NCI-H187 (cell line): ENCODE measurements around the gene BCORL1.

Experiments
- DNase-seq, 2 experiments: peaks; one replicate each; lab custom pipeline; 2025; lab: John Stamatoyannopoulos, UW

Gene BCORL1

DNA sequence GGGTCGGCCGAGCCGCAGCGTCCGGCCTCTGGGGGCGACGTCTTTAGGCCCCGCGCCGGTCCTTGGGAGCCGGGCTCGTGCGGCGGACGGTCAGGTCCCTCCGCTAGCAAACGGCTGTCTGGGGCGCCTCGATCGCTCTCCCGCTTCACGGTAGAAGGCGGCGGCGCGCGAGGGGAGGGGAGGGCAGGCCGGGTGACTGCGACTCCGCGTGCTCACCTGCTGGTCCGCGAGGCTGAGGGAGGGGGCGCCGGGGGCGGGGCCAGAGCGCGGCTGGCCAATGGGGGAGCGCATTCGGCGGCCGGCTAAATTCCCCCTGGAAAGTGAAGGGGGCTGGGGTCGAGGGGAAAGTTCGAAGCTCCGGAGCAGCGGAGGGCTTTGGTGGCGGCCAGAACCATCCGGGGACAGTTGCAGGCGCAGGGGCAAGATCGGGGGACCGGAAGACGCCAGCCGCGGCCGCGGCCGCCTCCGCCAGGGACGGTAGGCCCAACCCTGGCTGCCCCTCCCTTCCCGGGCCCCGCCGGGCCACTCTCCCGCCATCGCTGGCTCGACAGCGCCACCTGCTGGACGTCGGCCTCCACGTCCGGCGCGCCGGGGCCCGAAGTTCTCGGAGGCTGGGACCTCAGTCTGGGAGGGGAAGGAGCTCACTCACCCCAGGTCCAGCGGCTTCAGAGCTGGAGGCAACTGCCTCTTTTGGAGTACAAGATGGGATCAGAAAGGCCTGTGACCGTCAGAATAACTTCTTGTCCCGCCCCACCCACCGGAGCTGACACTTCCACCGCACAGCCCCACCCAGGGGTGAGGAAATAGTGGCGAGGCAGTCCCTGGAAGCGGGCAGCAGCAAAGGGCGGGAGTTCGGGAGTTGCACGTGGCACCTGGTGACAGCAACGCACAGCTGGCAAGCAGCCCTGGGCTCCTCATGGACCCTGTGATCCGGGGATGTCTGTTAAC, 78.0 kb downstream of the BCORL1 start:
- peak; percentile 52 to 55 for DNase-seq

DNA sequence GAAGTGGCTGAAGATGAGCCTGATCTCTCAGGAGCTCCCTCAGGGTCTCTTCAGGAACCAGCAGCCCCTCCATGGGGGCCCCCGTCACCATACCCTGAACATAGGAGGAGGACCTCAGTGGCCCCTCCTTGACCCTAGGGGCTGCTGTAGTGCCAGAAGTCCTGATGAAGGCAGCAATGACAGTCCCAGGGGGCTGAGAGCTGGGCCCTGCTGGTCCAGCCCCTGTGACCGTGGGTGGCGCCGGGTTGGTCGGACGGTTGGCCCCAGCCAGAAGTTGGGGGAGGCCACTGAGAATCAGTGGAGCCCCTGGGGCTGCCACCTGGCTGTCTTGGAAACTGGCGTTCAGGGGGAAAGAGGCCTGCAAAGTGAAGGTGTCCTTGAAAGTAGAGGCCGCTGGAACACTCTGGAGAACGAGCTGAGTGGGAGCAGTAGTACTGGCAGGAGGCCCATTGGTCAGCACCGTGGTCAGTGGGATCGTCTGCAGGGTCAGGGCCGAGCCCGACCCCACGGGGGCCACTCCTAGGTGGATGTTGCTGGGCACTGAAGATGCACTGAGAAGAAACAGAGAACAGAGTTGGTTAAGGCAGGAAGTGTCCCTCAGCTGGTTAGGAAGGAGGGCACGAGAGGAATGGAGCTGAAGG, 84.7 kb downstream of the BCORL1 start:
- no peak for DNase-seq

DNA sequence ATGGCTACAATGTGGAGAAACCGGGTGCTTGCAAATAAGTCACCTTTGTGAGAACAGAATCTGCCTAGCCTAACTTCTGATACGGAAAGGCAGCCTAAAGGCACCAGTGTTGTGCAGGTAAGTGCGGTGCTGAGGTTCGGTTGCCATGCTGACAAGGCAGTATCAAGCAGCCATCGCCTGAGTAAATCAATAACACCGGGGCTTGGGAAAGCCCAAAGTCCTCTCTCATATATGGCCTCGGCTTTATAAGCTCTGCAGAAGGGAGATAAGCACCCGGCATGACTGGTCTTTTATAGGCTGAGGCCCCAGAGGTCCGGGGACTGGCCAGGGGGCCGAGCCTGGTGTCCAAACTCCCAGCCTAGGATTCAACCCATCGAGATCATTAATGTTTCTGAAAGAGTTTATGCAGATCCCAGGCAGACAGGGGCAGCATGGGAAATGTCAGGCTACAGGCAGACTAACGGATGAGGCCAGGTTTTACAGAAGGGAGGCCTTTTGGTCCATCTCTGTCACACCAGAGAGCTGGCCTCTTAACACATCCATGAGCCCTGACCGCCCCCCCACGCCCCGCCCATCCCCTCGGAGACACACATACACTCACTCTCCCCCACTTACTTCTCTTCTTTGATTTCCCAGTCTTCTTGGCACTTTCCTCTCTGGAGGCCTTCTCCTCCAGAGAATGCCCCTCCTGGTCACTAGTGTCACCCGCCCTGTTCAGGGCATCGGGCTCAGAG, 89.3 kb downstream of the BCORL1 start:
- DNase-seq, result no peak

DNA sequence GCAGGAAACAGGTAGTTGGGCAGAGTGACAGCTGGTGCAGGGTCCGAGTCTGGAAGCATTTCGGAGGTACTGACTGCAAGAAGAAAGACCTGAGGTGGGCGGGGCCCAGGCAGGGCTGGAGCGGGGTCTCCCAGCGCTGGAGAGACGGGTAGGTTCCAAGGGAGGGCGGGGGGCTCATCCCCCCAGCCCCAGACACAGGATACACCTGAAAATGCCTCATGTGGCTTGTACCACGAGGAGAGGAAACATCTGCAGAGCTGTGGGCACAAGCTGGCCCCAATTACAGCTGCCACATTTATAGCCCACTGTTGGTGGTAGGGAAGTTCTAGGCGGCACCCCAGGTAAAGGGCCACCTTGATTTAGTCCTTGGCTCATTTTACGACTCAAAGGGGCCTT, 89.9 kb downstream of the BCORL1 start:
- DNase-seq, result no peak

DNA sequence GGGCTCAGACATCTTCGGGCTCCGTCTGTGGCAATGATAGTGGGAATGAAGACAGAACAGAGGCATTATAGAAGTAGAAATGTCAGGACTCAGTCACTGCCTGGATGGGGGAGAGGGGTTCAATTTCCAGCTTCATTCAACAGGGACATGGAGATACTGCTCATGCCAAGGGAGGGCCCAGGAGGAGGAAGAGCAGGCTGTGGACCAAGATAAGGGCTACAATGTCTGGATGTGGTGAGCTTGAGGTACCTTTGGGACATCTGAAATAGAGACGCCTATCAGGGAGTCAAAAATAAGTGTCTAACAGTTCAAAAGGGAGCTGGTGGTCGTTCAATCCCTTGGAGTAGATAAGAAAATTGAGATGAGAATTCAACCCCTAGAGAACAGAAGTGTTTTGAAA, 93.3 kb downstream of the BCORL1 start:
- no peak for DNase-seq

DNA sequence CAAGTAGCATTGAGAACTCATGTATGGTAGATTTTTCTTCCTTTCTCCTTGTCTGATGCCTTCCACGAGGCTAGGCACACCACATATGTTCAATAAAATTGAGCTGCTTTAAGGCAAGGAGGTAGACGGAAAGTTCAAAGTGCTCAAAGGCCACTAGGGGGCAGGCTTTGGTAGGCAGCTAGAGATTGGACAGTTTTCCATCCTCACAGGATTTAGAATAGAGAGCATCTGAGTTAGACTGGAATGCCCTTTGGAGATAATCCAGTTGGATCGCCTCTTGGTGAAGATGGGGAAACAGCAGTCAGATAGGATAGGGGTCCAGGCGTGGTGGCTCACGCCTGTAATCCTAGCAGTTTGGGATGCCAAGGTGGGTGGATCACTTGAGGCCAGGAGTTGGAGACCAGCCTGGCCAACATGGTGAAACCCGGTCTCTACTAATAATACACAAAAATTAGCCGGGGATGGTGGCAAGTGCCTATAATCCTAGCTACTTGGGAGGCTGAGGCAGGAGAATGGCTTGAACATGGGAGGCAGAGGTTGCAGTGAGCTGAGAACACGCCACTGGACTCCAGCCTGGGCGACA, 97.5 kb downstream of the BCORL1 start:
- peak; percentile 10 to 49 for DNase-seq

DNA sequence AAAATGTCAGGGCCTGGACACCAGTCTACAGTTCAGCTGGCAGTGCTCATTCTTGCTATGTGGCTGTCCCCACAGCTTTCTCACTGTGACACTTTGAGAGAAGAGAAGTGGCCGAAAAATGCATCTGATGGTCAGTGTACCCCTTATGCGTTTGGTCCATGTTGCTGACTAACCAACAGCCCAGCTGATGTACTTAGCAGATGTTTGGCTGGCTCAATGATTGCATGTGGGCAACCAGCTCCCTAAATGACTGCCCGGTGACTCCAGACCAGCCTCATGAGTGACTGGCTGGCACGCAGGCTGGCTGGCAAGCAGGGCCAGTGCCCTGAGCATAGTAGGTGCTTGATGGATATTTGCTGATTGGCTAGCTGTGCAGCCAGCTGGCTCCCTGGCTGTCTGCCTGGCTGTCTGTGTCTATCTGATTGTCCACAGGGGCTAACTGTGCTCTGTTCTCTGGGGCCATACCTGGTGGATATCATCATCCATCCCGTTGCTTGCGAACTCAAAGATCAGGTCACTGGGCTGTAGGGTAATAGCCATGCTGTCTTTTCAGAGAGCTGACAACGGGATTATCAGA, 98.4 kb downstream of the BCORL1 start:
- DNase-seq, result no peak

DNA sequence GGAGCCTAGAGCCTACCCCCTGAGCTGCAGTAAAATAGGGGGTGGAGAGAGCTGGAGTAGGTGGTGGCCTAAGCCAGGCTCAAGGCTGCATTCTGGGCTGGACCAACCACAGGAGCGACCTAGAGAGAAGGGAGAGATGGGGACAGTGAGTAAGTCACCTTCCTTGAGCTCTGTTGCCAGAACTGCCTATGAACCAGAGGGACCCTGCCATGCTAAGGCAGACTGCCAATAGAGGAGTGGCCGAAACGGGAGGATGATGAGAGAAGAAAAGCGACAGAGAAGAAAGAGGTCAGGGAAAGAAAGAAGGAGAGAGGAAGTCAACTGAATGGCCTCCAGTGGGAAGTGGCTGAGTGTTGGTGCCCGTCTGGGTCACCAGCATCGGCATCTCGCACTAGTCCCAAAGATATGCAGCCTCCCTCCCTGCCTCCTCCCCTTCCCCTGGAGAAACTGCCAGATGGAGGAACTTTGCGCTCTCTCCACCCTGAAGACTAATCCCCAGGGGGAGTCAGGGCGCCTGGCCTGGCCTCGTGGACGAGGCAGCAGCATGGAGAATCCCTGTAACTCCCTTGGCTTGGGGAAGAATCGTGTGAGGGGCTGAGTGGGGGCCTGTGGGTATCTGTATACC, 99.1 kb downstream of the BCORL1 start:
- DNase-seq, result no peak

DNA sequence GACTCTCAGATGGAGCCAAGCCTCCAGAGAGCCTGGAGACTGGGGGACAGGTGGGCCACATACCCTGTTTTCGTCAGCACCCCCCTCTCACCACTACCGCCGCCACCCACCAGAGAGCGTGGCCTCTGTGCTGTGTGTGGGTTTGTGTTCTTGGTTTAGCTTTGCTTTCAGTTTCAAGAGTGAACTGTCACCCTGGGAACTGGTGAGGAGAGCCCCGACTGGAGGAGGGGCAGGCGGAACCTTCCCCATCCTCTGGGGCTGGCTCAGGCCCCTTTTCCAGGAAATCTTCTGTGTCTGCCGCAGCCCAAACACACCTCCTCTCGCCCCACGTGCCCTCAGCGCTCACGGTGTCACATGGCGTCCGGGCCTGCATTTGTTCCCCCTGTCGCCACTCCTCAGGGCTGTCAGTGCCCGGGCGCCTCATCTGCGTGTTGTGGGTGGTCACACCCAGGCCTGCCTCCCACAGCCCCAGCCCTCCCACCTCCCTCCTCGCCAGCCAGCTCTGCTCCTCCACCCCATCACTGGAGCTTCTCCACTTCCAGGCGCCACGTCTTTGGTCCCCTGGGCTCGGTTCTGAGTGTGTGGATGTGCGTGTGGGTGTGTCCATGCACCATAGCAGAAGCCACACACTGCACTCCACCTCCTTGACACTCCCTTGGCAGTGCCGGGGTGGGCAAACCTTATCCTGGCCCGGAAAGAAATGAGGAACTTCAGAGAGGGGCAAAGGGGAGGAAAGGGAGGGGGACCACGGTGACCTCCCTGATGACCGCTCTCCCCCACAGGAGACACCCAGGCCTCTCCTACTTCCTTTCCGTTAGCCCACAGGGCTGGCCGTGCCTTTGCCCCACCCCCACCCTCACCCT, 100.0 kb downstream of the BCORL1 start:
- no peak for DNase-seq

DNA sequence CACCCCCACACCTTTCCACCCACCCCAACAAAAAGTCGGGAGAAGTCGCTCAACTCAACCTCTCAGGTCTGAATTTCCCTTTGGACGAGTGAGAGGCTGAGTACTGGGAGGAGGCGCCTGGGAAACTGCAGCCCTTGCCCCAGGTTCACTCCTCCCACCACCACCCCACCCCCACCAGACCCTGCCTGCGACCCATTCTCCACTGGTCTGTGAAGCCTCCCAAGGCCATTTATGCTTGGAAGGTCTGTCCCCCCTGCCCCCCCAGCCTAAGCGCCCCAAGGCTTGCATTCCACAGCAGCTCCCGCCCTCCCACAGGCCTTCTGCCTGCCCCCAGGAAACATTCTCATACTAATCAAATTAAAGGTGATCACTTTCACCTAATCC, 100.7 kb downstream of the BCORL1 start:
- DNase-seq, result no peak

DNA sequence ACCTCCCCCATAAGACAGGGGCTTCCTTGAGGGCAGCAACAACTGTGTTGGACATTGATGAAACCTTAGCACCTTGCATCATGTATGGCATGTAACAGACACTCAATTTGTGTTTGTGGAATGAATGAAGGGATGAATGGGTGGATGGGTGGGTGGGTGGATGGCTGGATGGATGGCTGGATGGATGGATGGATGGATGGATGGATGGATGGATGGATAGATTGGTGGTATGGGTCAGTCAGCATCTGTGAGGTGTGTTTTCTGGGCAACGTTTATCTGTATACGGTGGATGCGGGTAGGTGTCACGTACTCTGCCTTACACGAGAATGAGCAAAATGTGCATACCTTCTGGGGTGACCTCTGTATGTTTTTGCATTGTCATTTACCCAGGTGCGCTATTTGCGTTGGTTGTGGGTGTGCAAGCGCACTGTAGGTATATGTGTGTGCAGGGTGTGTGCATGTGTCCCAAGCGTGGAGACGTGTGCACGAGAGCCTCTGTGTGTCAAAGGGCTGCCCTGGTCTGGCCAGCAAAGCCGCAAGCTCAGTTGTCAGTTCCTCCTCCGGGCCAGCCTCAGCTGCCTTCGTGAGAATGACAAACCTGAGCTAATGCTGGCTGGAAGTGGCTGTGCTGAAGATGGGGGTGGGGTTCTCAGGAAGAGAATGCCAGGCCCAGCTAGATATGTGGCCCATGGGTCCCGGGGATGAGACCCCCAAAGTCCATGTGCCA, 101.4 kb downstream of the BCORL1 start:
- DNase-seq, result no peak

DNA sequence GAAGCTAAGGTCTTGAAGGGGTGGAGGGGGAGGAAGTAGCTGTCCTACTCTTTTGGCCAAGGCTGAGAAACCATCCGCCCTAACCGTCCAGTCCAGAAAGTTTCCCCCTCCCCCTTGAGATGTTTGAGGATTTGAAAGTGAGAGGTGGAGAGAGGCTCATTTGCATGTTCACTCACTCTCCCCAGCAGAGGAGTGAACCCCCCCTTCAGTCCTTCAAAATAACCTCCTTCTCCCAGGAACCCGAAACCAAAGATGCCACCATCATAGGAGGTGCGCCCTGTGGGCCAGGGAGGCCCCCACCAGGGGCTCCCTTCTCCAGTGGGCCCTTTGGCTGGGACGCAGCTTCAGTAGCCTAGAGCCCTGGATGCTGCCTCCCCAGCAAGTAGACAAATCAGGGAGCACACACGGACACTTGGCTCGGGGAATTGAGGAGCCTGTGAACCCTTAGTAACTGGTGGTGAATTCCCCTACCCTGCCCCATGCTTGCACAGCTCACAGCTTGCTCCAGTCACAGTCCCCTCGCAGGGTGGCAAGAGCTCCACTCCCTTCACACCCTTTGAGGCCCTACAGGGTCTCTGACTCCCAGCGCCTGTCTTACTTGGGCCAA, 102.3 kb downstream of the BCORL1 start:
- DNase-seq, result no peak

DNA sequence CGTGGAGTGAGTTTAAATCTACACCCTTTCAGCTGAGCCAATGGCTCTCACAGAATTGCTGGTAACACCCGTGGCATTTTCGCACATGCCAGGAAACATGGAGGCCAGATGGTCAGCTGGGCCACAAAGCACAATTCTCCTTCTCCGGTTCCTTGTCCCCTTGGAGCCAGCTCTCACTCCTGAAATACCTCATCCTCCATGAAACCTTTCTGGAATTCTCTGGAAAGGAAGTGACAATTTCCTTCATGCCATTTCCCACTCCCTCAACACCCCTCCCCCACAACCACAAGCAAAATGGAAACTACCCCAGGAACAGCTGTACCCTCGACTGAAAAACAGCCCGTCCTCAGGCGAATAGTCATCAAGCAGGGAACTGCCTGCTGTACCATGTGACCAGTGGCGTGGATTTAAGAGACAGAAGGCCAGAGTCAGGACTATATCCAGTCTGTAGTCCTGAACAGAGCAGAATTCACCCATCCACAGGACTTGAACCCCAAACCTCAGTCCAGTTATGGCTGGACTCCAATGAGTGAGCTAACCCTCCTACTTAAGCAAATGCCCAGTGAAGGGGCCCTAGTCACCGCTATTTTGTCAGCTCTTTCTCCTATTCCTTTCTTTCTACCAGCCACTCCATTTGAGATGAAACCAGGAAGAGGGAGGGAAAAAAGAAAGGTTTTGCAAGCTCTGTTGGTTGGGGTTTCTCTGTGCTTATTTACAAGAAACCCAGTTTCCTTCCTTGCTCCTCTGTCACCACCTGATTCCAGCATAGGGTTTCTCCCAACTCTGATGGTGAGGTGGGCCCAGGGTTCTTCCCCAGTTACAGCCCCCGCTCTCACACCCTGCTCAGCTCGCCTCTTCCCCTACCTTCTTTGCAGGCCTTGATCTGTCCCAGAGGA, 103.4 kb downstream of the BCORL1 start:
- DNase-seq, result no peak

DNA sequence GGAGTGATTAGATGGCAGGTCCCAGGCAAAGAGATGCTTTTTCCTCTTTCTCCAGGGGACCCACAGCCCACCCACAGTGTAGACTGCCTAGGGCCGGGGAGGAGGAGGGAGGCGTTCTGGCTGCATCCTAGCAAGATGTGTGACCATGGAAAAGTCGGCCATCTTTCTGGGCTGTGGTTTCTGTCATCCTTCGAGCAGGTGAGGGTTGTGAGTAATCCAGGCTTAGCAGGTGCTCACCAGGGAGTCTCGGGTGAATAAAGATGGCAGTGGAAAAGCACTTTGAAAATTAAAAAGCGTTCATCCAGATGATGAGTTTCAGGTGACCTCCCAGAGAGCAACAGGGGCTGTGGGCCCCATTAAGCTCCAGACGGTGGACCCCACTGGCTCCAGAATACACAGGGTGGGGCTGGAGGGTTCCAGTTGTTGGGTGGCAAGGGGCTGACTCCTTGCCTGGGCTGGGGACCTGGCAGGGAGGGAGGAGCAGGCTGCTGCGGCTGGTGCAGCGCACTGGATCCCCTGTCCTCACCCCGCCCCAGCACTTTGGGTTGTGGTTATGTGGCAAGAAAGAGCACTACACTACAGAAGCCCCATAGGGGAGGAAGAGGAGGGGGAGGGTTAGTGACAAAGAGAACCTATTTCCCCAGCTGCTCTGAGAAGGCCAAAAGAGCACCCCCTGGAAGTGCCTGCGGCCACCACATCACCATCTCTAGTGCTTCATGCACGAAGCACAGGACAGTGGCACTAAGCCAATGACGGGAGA, 104.2 kb downstream of the BCORL1 start:
- peak; percentile 50 to 60 for DNase-seq

DNA sequence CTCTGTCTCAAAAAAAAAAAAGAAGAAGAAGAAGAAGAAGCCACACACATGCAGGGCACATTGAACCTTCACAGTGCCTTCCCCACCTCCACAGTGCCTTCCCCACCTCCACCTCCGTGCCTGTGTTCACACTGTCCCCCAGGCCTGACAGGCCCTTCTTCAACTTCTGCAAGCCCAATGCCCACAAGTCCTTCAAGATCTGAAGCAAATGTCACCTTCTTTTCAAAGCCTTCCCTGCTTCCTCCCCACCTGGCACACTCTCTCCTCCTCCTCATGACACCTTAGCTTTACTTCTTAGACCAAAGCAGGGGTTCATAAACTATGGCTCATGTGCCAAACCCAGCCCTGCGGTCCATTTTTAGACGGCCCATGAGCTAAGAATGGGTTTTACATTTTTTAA, 107.9 kb downstream of the BCORL1 start:
- no peak for DNase-seq

DNA sequence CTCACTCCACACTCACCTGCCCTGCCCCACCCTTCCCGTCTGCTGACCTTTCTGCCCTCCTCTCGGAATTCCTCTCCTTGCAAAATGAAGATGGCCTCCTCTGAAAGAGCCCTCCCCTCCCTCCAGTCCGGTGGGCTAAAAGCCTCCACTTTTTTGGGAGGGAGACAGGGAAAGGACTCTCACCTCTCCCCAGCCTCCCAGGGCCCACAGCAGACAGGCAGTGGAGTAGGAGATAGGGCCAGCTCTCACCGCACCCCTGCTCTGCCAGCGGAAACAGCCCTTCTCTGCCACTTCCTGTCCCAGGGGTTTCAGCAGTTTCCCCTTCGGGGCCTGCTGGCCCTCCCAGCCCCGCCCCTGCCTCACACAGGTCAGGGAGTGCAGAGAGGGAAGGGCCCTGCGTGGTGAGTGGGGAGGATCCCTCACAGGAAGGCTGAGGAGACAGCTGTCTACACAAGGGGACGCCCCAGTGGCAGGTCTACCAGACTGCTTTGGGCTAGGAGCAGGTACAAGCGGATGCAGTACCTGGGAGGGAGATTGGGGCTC, 109.6 kb downstream of the BCORL1 start:
- DNase-seq, result no peak

DNA sequence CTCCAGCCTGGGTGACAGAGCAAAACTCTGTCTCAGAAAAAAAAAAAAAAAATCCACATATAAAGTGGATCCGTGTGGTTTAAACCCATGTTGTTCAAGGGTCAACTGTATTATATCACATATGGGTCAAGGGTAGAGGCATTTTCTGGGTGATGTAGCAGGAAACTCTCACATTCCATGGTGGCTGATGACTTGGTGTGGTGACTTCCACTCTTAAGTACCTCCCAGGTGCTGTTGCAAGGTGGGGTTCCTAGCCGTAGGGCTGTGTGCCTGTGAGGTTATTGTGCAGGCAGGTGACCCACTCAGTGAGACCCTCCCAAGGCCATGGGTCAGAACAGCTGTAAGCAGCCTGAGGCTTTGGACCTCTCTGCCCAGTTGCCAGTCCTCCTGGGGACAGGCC, 110.8 kb downstream of the BCORL1 start:
- DNase-seq, result no peak
